ENCODE measurements around the gene SLMAP.

The SLMAP gene

DNA sequence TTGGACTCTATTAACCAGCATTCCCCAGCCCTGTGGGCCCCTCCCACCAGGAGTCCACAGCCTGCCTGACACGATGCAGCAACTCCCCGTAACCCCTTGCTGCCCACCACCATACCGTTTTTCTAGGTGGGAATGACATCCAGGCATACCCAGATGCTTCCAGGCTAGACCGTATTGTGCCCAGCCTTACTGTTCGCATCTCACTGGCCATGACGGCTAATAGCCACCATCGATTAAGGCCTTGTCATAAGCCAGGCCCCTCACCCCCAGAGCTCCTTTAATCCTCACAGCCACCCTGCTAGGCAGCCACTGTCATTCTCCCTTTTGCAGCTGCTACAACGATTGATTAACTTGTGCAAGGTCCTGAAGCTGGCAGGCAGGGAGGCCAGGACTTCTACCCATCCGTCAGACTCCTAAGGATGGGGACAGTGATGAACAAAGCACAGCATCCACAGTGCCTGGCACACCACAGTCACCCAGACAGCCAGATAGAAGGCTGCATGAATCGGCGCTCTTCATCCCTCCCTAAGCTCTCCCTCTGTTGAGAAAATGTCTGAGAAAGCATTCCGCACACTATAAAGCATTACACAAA is 192.1 kb downstream of the SLMAP start:
- DNase-seq: no peak

DNA sequence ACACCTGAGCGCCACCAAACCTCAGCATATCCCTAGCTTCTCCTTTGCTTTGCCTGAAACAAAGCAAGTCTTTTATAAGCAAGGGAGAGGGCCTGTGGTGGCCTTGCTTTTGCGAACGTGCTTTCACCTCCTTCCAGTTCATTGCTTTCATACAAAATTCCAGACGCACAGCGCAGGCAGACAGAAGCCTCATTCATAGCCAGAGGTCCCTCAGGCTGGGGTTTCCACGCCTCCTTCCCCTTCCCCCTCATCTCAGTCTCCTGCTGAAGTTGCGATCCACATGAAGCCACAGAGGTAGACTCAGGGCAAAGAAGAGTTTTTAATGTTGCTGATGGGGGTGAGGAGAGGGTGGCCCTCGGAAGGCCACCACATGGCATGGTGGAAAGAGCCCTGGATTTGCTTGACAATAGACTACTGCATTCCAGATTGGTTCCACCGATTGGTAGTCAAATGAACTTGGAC is 192.7 kb downstream of the SLMAP start:
- DNase-seq: no peak

DNA sequence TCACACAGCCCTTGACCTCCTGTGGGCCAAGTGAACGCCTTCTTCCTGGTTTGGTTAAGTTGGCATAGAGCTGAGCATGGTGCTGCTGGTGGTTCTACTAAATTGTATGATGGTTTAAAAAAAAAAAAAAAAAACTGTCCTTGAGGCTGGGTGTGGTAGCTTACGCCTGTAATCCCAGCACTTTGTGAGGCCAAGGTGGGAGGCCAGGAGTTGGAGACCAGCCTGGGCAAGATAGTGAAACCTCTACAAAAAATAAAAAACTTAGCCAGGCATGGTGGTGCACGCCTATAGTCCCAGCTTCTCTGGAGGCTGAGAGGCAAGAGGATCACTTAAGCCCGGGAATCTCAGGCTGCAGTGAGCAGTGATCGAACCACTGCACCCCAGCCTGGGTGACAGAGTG is 193.2 kb downstream of the SLMAP start:
- no peak for DNase-seq

DNA sequence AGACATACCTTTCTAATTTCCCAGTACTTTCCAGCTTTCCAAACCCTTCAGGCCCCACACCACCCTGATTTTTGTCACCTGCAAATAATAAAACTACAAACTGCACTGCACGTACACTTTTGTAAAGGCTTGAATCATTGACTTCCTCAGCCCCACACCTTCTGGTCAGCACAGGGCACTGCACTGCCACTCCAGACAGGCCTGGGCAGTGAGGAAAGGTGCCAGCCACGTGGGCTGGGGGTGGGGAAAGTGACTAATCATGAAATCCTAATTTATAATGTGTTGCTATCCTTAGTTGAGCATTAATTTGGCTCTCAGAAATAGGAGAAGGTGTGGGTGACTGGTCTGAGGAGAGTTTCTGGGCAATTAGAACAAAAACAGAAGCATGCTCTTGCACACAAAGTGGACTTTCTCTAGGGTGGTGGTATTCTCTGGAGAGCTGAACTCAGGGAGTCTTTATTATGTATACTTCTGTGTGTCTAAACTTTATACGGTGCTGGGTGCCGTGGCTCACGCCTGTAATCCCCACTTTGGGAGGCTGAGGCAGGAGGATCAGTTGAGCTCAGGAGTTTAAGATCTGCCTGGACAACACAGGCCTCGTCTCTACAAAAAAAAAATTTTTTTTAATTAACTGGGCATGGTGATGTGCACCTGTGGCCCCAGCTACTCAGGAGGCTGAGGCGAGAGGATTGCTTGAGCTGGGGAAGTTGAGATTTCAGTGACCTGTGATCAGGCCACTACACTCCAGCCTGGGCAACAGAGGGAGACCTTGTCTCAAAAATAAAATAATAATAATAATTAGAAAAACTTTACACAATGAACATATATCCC is 193.9 kb downstream of the SLMAP start:
- no peak for DNase-seq

DNA sequence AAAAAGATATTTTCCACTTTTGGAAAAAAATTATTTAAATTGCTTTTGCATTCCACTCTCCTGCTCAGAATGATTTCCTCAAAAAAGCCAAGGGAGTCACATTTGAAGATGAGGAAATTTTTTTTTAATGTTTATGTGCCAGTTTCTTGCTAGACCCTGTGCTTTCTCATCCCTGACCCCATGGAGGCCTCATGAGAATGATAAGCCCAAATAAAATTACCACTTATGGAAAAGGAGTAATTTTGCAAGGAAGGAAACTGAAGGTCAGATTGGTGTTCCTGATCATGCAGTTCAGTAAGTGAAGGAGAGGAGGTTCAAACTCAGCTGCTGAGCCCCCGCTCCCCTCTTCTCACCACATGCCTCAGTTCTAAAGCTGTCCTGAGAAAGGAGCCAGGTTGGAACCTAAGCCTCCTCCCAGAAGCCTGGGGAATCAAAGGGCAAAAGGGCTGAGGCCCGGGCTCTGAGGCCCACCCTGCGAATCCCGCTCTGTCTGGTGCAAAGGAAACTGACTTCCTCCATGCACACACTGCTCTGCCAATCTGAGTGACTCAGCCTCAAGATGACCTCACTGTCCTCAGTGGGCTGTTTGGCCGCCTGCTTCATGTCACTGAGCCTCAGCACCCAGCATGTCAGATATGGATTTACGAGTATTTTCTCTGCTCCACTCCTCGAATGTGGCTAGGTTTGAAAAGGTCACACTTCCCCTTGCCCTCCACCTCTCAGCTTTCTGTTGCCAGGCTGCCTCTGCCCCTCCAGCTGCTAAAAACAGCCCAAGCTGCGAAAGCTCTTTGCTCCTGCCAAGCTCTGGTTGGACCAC is 195.2 kb downstream of the SLMAP start:
- no peak for DNase-seq

DNA sequence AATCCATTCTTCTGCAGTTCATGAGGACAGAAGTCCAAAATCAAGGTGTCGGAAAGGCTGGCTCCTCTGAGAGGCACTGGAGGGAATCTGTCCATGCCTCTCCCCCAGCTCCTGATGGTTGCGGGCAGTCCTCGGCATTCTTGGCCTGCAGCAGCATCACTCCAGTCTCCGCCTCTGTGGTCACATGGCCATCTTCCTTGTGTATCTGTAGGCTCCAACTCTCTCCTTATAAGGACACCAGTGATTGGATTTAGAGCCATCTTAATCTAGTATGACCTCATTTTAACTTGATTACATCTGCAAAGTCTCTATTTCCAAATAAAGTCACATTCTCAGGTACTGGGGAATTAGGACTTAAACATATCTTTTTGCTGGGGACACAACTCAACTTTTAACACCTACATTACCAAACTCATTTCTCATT is 196.1 kb downstream of the SLMAP start:
- DNase-seq: no peak

DNA sequence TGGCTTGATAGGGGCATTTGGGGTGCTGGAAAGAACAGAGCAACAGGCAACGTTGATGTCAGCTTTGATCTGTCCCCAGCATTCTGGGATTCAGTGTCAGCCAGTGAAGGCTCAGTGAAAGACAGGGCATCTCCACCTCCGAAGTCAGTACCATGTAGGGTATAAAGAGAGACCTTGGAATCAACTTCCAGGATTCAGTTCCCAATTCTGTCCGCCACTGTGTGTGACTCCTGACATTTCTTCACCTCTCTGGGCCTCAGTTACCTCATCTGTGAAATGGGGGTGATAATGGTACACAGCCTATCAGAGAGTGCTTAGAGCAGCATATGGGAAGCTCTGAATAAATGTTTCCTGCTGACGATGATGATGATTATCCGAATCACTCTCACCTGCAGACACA is 196.5 kb downstream of the SLMAP start:
- DNase-seq: no peak

DNA sequence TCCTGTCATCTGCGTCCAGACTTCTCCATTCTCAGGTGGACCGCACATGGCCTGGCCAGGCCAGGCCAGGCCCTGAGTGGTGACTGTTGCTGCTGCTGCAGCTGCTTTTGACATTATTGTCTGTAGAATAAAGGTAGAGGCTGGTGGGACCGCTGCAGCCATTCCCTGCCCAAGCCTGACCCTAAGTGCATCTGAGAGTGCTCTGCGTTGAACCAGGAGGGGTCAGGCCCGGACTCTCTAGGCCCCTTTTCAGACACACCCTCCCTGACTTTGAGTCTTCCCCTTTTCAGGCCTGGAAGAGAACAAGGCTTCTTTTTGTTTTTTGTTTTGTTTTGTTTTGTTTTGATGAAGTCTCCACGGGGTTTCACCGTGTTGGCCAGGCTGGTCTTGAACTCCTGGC is 197.5 kb downstream of the SLMAP start:
- no peak for DNase-seq

DNA sequence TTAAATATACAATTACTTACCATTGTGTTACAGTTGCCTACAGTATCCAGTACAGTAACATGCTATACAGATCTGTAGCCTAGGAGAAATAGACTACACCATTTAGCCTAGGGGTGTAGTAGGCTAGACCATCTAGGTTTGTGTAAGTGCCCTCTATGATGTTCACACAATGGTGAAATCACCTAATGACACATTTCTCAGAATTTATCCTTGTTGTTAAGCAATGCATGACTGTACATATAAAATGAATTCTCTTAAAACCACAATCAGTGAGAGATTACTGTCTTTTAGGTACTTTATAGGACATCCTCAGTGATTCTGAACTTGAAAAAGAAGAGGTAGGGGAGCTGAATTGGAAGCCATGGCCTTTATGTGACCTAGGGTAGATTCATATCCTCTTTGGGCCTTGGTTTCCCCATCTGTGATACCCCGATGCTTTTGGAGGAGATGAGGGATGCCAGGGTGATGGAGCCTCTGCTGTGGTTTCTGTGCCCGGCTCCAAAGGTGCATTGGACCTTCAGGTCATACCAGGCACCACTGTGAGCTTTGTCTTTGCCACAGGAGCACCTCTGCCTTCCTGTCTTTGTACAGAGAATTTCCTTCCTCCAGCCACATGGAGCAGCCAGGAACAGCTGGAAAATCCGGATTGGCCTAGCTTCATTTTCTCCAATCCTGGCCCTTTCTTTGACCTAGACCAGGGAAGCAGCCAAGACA is 200.2 kb downstream of the SLMAP start:
- DNase-seq: no peak

DNA sequence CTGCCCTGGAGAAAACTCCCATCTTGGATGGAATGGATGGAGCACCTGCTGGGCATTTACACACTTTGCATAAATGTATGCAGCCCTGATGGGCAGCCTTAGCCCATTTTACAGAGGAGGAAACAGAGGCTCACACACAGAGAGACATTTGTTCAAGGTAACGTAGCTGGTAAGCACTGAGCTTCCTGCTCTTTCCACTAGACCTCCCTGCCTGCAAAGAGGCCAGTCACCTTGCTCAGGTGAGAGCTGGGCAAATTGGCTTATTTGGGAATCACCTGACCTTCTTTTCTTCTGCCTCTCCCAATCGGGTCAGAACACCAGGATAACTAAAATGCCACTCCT is 200.7 kb downstream of the SLMAP start:
- no peak for DNase-seq

DNA sequence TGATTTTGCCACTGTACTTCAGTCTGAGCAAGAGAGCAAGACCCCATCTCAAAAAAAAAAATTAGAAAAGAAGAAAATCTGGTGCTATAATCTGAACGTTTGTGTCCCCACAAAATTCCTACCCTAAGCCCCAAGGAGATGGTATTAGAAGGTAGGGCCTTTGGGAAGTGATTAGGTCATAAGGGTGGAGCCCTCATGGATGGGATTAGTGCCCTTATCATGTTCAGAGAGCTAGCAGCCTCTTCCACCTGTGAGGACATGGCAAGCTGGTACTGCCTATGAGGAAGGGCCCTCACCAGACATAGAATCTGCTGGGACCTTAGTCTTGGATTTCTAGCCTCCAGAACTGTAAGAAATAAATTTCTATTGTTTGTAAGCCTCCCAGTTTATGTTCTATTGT is 201.7 kb downstream of the SLMAP start:
- no peak for DNase-seq

DNA sequence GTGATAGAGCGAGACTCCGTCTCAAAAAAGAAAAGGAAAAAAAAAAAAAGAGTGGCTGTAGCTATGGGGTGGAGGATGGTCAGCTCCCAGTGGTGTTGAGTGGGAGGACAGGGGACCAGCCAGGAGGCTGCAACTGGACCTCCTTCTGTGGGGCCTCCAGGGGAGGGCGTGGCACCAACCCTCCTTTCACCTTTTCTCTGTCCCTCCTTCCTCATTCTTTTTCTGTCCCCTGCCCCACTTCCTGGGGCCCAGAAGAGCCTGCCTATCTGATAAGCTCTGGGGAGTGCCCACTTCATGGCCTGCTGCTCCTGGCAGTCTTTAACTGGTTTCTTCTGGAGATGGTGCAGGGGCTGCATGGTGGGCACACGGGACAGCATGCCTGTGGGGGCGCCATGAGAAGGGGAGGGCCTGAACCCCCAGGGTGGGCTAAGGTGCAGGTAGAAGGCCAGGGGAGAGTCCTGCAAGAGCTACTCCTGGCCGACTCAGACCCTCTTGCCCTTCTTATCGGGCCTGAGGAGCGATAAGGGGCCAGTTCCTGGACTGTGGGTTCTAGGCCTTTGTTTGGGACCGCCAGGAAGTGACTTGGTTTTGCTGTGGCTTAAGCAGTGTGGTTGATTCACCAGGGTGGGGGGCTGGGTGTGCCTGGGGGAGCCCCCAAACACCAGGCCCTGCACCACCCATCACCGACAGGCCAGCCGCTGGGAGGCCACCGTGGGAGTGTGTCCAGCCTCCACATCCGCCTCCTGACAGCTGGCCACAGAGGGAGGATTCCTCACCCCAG is 202.7 kb downstream of the SLMAP start:
- DNase-seq: no peak

DNA sequence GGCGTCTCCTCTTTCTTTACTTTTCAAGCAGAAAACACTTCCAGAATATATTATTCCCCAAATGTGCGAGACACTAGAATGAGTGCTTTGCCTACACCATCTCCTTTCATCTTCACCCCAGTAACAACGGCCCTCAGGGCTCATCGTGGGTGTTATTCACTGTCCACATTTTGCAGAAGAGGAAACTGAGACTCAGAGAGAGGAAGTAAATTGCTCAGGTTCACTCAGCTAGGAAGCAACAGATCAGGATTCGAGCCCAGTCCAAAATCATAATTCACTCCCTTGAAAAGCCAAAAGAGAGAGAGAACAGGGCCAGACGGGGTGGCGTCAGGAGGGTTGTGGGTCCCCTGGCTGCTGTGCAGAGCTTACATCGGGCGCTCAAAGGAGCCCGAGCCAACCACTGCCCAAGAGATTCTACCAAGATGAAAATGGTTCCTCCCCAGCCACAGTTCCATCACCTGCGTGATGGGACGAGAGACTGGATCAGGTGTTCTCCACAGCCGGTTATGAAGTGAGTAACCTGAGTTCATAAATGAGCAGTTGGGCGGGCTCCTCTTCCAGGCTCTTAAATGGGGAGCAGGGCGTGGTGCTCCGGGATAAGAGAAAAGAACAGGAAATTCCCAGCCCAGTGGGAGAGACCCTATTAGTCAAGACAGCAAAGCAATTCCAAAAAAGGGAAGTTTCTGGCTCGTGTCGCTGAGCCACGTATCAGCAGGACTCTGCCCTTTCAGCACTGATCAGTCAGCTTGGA is 203.5 kb downstream of the SLMAP start:
- DNase-seq: no peak

DNA sequence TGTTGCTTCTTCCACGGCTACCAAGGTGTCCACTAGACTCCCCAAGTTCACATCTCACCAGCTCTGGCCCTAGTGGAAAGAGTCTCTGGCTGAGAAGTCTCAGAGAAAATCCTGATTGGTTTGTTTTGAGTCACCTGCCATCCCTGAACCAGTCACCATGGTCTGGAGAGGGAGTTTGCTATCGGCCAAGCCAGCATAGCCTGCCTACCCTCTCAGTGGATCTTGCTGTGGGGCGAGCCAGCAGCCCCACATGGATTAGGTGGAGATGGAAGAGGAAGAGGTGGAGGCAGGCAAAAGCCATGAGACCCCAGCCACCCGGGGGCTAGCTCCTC is 204.0 kb downstream of the SLMAP start:
- no peak for DNase-seq

DNA sequence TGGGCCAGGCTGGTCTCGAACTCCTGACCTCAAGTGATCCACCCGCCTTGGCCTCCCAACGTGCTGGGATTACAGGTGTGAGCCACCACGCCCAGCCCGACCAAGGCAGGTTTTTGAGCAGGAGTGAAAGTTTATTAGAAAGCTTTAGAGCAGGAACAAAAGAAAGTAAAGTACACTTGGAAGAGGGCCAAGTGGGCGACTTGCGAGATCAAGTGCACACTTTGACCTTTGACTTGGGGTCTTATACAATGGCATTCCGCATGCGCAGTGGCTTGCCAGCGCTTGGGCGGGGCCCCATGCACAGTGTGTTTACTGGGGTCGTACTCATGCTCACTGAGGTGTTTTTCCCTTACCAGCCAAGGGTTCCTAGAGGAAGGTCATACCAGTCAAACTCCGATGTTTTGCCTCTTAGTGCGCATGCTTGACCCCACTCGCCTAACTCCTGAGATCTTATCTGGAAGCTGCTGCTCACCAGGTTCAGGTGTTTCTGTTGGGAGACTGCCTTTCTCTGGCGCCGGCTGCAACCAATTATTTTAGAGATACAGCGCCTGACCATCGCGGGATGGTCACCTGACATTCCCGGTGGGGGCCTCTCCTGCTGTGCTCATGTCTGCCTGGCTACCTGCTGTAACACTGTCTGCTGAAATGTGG is 205.2 kb downstream of the SLMAP start:
- DNase-seq: no peak

DNA sequence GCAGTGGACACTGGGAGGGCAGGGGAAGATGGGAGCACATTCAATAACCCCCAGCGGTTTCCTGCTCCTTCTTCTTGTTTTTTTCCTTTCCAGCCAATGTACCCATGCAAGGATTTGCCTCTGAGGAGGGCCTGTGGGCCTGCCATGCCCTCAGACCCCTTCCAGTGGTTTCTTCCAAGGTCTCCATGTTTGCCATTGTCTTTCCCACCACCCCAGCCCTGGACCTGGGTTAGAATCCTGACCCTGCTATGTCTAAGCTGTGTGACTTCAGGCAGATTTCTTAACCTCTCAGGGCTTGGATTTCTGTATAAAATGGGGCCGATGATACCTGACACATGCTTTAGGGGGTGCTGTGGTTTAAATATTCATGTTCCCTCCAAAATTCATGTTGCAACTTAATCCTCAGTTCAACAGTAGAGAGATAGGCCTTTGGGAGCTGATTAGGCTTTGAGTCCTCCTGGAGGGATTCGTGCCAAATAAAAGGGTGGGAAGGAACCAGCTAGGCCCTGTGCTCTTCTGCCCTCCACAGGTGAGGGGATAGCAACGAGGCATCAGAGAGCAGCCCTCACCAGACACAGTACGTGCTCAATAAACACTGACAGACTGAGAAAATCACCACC is 205.8 kb downstream of the SLMAP start:
- DNase-seq: no peak

DNA sequence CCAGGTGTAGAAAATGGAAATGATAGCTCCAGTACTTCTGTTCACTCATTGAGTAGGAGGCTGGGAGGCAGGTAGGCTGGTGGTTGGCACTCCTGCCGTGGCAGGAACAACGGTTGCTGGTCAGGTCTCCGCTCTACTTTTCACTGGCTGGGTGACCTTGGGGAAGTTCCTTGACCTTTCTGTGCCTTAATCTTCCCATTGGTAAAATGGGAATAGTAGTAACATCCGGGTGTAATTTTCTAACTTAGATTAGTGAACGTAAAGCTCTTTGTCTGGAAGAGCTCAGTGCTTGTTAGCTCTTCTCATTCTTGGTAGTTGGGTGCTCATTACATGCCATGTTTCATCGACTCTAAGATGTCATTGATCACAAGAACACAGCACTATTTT is 206.3 kb downstream of the SLMAP start:
- DNase-seq: no peak

DNA sequence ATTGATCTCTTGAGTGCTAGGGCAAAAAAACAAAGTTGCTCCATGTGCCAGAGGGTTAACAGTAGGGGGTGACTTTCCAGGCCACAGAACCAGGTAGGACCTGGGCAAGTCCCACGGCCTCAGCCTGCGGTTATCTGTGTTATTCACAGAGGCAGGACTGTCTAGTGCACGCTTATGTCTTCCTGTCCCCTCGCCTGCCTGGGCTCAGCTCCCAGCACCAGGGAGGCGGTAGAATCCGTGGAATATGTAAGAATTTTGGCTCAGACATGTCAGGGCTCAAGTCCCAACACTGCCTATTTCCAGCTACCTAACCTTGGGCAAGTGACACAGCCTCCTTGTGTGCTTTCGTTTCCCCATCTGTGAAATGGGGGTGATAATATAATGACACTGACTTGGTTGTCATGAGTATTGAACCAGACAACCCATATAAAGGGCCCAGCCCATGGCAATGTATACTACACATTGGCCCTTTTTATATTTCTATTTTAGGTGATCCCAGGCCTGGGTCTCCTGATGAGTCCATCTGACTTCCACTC is 207.8 kb downstream of the SLMAP start:
- DNase-seq: no peak

DNA sequence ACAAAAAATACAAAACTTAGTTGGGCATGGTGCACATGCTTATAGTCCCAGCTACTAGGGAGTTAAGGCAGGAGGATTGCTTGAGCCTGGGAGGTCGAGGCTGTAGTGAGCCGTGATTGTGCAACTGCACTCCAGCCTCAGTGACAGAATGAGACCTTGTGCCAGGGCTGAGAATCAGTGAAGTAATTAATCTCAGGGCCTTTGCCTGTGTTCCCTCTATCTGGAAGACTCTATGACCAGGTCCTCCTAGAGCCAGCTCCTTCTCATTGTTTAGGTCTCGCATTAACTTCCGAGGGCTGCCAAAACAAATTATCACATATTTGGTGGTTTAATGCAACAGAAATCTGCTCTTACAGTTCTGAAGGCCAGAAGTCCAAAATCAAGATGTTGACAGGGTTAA is 210.7 kb downstream of the SLMAP start:
- DNase-seq: no peak

DNA sequence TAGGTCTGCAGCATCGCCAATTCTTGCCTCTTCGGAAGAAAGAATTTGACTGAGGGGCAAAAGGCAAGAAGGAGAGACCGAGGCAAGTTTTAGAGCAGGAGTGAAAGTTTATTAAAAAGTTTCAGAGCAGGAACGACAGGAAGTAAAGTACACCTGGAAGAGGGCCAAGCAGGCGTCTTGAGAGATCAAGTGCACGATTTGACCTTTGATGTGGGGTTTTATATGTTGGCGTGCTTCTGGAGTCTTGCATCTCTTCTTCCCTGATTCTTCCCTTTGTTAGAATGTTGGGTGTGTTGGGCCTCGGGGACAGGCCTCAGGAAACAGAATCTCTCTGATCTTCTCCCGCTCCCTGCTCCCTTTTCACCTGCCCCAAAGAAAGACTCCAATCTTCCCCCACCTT is 211.5 kb downstream of the SLMAP start:
- DNase-seq: no peak

DNA sequence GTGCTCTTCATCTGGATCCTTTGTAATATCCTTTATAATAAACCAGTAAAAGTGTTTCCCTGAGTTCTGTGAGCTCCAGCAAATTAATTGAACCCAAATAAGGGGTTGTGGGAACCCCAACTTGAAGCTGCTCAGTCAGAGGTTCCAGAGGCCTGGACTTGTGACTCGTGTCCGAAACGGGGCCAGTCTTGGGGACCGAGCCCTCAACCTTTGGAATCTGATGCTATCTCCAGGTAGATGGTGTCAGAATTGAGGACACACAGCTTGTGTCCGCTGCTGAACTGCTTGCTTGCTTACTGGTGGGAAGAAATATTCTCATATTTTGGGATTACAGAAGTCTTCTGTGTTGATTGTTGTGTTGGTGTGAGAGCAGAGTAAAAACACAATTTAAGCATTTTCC is 212.4 kb downstream of the SLMAP start:
- DNase-seq: no peak
